Neural cell (in vitro differentiated cells): ENCODE measurements around the gene OGFR.

Source experiments
- CTCF ChIP-seq: fragments of 450-650 bp; IDR thresholded peaks from 2 replicates; pipeline ENCODE4 v1.5.1; 2014; ENCODE audit warnings: antibody characterized with exemption, mild to moderate bottlenecking, moderate library complexity; ENCODE audit not compliant: poor library complexity, severe bottlenecking
- EZH2 ChIP-seq: fragments of 200-600, 300-800 bp; shearing (Covaris generic), sonication (generic); IDR thresholded peaks from 2 replicates; pipeline ENCODE4 v1.6.1; 2014; ENCODE audit warnings: antibody characterized with exemption, low read length, borderline replicate concordance, mild to moderate bottlenecking; ENCODE audit not compliant: insufficient read depth, poor library complexity, severe bottlenecking
- MXI1 ChIP-seq: fragments of 450-650 bp; conservative IDR thresholded peaks from 2 replicates; pipeline ENCODE4 v1.6.1; 2014; ENCODE audit warnings: antibody characterized with exemption, mild to moderate bottlenecking; ENCODE audit not compliant: poor library complexity, severe bottlenecking
- RAD21 ChIP-seq: fragments of 450-650 bp; conservative IDR thresholded peaks from 2 replicates; pipeline ENCODE4 v1.6.1; 2014; ENCODE audit warnings: antibody characterized with exemption, mild to moderate bottlenecking, moderate library complexity

- no peak for TF ChIP-seq CTCF
- TF ChIP-seq MXI1 = no peak
- TF ChIP-seq RAD21 = no peak
- TF ChIP-seq EZH2 = no peak
These were observed 39.5 kb downstream of the OGFR start for GRCh38 chr20:62844182-62844581.
